Kidney (tissue), 14 donors: Measurements from ENCODE around the gene BANF1. TPM values are rescaled to one million over a fixed set of nuclear protein-coding genes. Genes with fewer than 3 reads are reported as not detected.

ENCODE experiments used
- DNase-seq, 5 donors: peaks; one replicate each; pipeline ENCODE4 v3.0.0-alpha.2; 2013 to 2020
- FAIRE-seq: peaks from 2 replicates; lab custom pipeline; 2012; peaks lifted over from hg19 to GRCh38; lab: Jason Lieb, UNC
- H3K27ac ChIP-seq, 2 donors: one replicate each; pipeline ENCODE4 v1.7.0; 2013; ENCODE audit warnings: low read depth in 2 of 2, low read length in 2 of 2, inconsistent platforms in 1 of 2
- H3K27me3 ChIP-seq: one replicate; pipeline ENCODE4 v1.7.1; 2013; ENCODE audit warnings: low read length, inconsistent platforms; ENCODE audit not compliant: control insufficient read depth, insufficient read depth
- H3K36me3 ChIP-seq, 3 donors: one replicate each; pipeline versions ENCODE4 v1.7.0 to v1.7.1; 2013; ENCODE audit warnings: low read length in 3 of 3, control low read depth in 1 of 3, inconsistent platforms in 1 of 3; ENCODE audit not compliant: insufficient read depth in 3 of 3, control insufficient read depth in 2 of 3
- H3K4me1 ChIP-seq, 3 donors: one replicate each; pipeline versions ENCODE4 v1.7.0 to v1.7.1; 2013; ENCODE audit warnings: low read length in 3 of 3, inconsistent platforms in 1 of 3, low read depth in 1 of 3; ENCODE audit not compliant: control insufficient read depth in 2 of 3, insufficient read depth in 2 of 3
- H3K4me3 ChIP-seq, 3 donors: one replicate each; pipeline versions ENCODE4 v1.7.0 to v1.8.1; 2013; ENCODE audit warnings: low read length in 3 of 3, control low read depth in 1 of 3, inconsistent platforms in 1 of 3
- H3K9ac ChIP-seq, 3 donors: one replicate each; pipeline versions ENCODE4 v1.7.0 to v1.7.1; 2013; ENCODE audit warnings: low read length in 3 of 3, control low read depth in 1 of 3, inconsistent platforms in 1 of 3
- H3K9me3 ChIP-seq, 3 donors: one replicate each; pipeline versions ENCODE4 v1.7.0 to v1.7.1; 2013; ENCODE audit warnings: low read length in 3 of 3, control low read depth in 1 of 3, inconsistent platforms in 1 of 3; ENCODE audit not compliant: control insufficient read depth in 2 of 3, insufficient read depth in 1 of 3
- intact Hi-C: fragments of 100-400 bp; cut with DNase I; formaldehyde crosslinking; loops from one replicate; pipeline ENCODE4 v1.11.1; 2022
- polyA plus RNA-seq: library from polyadenylated mRNA; stranded (reverse); fragments of 350-450 nt; fragmentation: Illumina TruSeq; extraction: RNeasy Lipid Tissue Mini Kit (QIAGEN cat#74804); gene quantifications from one replicate; pipeline ENCODE4 v1.2.3, GENCODE V29; 2014; ENCODE audit warnings: low read depth, low replicate concordance; ENCODE audit not compliant: insufficient read depth
- total RNA-seq: library from RNA; stranded (reverse); fragmentation: NEBNext Ultra II Directional; extraction: Animal tissue kit (Norgen Biotek cat#: 25700); gene quantifications from one replicate; pipeline ENCODE4 v1.2.1, GENCODE V29; 2021
- TF ChIP-seq, protein P1 (sequence below): IDR thresholded peaks from 3 replicates; pipeline ENCODE4 v1.5.1; 2012; ENCODE audit warnings: mild to moderate bottlenecking, moderate library complexity, borderline replicate concordance; ENCODE audit not compliant: insufficient read depth; ENCODE audit errors: extremely low read depth
- donor health status: control.
- donor health status: control.
- donor health status: control.
- donor health status: control.
- donor health status: control.
- donor health status: DM: yes; HTN: yes; CAD: no.
- donor health status: Normal renal cell carcinoma (clear cell type).

The BANF1 gene
- total and polyA plus RNA-seq, 2 donors from 2014 or later = 181 to 186 TPM

DNA sequence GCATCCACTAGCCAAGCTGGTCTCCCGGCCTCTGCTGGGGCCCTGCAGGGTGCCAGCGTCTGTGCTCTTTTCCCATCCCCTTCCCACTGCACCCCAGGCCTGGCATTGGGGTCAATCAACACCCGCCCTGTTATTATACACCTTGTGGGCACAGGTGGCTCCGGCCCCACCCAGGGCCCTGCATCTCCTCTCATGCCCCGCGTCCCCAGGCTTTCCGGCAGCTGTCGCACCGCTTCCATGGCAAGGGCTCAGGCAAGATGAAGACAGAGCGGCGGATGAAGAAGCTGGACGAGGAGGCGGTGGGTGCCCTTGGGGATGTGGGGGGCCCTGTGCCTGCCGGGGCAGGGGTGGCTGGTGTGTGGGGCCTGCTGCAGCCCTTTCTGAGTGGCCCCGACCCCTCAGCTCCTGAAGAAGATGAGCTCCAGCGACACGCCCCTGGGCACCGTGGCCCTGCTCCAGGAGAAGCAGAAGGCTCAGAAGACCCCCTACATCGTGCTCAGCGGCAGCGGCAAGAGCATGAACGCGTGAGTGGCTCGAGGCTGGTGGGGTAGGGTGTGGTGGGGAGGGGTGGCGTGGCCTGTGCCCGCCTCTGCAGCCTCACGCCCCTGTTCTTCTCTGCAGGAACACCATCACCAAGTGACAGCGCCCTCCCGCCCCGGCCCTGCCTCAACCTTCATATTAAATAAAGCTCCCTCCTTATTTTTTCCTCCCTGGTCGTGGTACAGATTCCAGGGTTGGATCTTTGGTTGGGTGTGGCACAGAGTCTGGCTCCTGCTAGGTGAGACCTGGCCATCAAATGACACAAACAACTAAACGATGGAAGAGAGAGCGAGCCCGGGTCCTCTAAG is 23.7 kb upstream of the BANF1 start:
- H3K36me3 ChIP-seq = peaks cover 0 to 20% (median 0%) of the 10 kb centered on the region in 3 donors
- intact Hi-C loops = no loop called here
- no peaks in the 10 kb centered on the region for H3K4me1 ChIP-seq
- no peak overlapping the region for H3K9ac ChIP-seq
- H3K4me3 ChIP-seq = no peak overlapping the region
- TF ChIP-seq, protein P1, sequence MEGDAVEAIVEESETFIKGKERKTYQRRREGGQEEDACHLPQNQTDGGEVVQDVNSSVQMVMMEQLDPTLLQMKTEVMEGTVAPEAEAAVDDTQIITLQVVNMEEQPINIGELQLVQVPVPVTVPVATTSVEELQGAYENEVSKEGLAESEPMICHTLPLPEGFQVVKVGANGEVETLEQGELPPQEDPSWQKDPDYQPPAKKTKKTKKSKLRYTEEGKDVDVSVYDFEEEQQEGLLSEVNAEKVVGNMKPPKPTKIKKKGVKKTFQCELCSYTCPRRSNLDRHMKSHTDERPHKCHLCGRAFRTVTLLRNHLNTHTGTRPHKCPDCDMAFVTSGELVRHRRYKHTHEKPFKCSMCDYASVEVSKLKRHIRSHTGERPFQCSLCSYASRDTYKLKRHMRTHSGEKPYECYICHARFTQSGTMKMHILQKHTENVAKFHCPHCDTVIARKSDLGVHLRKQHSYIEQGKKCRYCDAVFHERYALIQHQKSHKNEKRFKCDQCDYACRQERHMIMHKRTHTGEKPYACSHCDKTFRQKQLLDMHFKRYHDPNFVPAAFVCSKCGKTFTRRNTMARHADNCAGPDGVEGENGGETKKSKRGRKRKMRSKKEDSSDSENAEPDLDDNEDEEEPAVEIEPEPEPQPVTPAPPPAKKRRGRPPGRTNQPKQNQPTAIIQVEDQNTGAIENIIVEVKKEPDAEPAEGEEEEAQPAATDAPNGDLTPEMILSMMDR = no peak
- H3K27me3 ChIP-seq = no peaks in the 10 kb centered on the region
- no peak overlapping the region for H3K27ac ChIP-seq
- FAIRE-seq (no peak), DNase-seq (no peak)
- H3K9me3 ChIP-seq = no peaks in the 10 kb centered on the region

DNA sequence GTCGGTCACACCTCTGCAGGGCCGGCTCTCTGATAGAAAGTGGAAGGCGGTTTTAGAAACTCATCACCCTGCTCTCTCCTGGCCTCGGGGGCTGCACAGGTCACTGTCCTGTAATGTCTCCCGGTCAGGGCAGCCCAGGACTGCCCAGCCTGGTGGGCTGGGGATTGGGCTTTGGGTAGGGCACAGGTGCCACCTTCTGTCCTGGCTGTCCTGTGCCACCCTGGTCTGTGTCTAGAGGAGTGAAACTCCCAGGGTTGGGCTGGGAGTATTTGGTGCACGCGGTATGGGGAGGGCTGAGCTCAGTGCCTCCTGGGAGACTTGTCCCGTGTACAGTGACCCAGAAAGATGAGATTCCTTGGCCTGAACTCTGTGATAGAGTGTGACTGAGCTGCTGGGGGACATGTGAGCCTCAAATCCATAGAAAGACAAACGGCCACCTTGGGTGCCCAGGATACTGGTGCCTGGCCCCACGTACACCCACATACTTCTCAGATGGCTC is 23.0 kb upstream of the BANF1 start:
- H3K9ac ChIP-seq = no peak overlapping the region
- no peak overlapping the region for H3K27ac ChIP-seq
- intact Hi-C loops = no loop called here
- FAIRE-seq (no peak), DNase-seq (peak in 1 of 5 donors; percentile 58)
- H3K4me3 ChIP-seq = no peak overlapping the region
- H3K4me1 ChIP-seq = no peaks in the 10 kb centered on the region
- TF ChIP-seq, protein P1 = no peak
- peaks cover 0 to 20% (median 0%) of the 10 kb centered on the region in 3 donors for H3K36me3 ChIP-seq
- H3K27me3 ChIP-seq = no peaks in the 10 kb centered on the region
- no peaks in the 10 kb centered on the region for H3K9me3 ChIP-seq

DNA sequence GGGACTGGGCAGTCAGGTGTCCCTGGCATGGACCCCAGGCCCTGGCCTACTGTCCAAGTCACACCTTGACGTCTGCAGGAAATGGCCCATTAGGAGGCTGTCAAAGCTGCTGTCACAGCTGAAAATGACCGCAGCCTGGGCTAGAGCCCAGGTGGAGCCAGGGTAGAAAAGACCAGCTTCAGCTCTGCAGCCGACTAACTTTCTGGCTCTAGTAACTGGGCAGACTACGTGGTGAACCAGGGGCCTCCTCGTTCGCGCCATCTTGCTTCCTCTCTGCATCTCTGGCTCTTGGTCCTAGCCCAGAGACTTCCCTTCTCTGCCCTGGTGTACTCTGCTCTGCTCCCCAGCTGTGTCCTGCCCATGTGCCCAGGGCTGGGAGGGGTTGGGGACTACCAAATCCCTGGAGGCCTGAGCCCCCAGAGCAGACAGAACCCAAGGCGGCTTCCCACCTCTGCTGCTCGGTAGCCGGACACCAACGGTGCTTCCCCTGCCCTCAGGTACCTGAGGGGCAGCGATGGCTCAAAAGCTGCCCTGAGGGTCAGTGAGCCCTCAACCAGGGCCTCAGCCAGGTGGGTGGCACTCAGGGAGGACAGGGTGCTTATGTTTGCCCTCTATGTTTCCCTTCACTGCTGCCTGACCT is 21.1 kb upstream of the BANF1 start:
- Histone ChIP-seq H3K27me3 (no peaks in the 10 kb centered on the region), H3K27ac (no peak overlapping the region), H3K4me1 (no peaks in the 10 kb centered on the region), H3K4me3 (no peak overlapping the region), H3K9ac (no peak overlapping the region), H3K36me3 (peaks cover 0 to 20% (median 0%) of the 10 kb centered on the region in 3 donors), H3K9me3 (no peaks in the 10 kb centered on the region)
- FAIRE-seq (no peak), DNase-seq (peak in 1 of 5 donors; percentile 63)
- TF ChIP-seq, protein P1 = no peak
- intact Hi-C loops = loop anchor here (10.0 kb wide), 1 partner anchor 96 kb away; the partner anchor contains the start of gene FIBP
